ENCODE data around the gene EDC4.

EDC4 gene

GRCh38 chr16:67917140-67917851 is 44.4 kb downstream of the EDC4 start:
- H3K4me3 ChIP-seq (replicated peaks; ENCODE audit: low read depth, low read length): no peak overlapping the region
- peaks cover 19% of the 10 kb centered on the region for H3K36me3 ChIP-seq (ENCODE audit: control insufficient read depth, insufficient read depth, low read length)
- no peak for TF ChIP-seq CTCF (IDR thresholded peaks at IDR 0.05; ENCODE audit: insufficient read depth, low read length, poor library complexity, severe bottlenecking)
- no peak for DNase-seq (ENCODE audit: extremely low read depth, insufficient read length)
- H3K27me3 ChIP-seq (replicated peaks; ENCODE audit: control insufficient read depth, insufficient read depth, low read length): no peaks in the 10 kb centered on the region

- Histone ChIP-seq H3K4me3 (replicated peaks; ENCODE audit: low read depth, low read length) (no peak overlapping the region), H3K27me3 (replicated peaks; ENCODE audit: control insufficient read depth, insufficient read depth, low read length) (no peaks in the 10 kb centered on the region), H3K36me3 (ENCODE audit: control insufficient read depth, insufficient read depth, low read length) (peaks cover 19% of the 10 kb centered on the region)
- no peak for TF ChIP-seq CTCF (IDR thresholded peaks at IDR 0.05; ENCODE audit: insufficient read depth, low read length, poor library complexity, severe bottlenecking)
- DNase-seq (ENCODE audit: extremely low read depth, insufficient read length): no peak
Observed at GRCh38 chr16:67917852-67918236, 45.0 kb downstream of the EDC4 start.

GRCh38 chr16:67919622-67920221 is 46.9 kb downstream of the EDC4 start:
- DNase-seq (ENCODE audit: extremely low read depth, insufficient read length): no peak
- H3K4me3 ChIP-seq (replicated peaks; ENCODE audit: low read depth, low read length): no peak overlapping the region
- H3K27me3 ChIP-seq (replicated peaks; ENCODE audit: control insufficient read depth, insufficient read depth, low read length): no peaks in the 10 kb centered on the region
- no peak for TF ChIP-seq CTCF (IDR thresholded peaks at IDR 0.05; ENCODE audit: insufficient read depth, low read length, poor library complexity, severe bottlenecking)
- H3K36me3 ChIP-seq (ENCODE audit: control insufficient read depth, insufficient read depth, low read length): peaks cover 21% of the 10 kb centered on the region

- H3K36me3 ChIP-seq (ENCODE audit: control insufficient read depth, insufficient read depth, low read length): peaks cover 13% of the 10 kb centered on the region
Observed at GRCh38 chr16:67922221-67922620, 49.4 kb downstream of the EDC4 start.

GRCh38 chr16:67922740-67923139 is 49.9 kb downstream of the EDC4 start:
- TF ChIP-seq CTCF (IDR thresholded peaks at IDR 0.05; ENCODE audit: insufficient read depth, low read length, poor library complexity, severe bottlenecking): no peak
- Histone ChIP-seq H3K27me3 (replicated peaks; ENCODE audit: control insufficient read depth, insufficient read depth, low read length) (no peaks in the 10 kb centered on the region), H3K4me3 (replicated peaks; ENCODE audit: low read depth, low read length) (no peak overlapping the region), H3K36me3 (ENCODE audit: control insufficient read depth, insufficient read depth, low read length) (peaks cover 17% of the 10 kb centered on the region)
- no peak for DNase-seq (ENCODE audit: extremely low read depth, insufficient read length)

More at GRCh38 chr16:67922221-67922620, 49.4 kb downstream of the EDC4 start:
- no peaks in the 10 kb centered on the region for H3K27me3 ChIP-seq (replicated peaks; ENCODE audit: control insufficient read depth, insufficient read depth, low read length)
- DNase-seq (ENCODE audit: extremely low read depth, insufficient read length): no peak
- no peak overlapping the region for H3K4me3 ChIP-seq (replicated peaks; ENCODE audit: low read depth, low read length)
- TF ChIP-seq CTCF (IDR thresholded peaks at IDR 0.05; ENCODE audit: insufficient read depth, low read length, poor library complexity, severe bottlenecking): no peak
